HG02852 (cell line): ENCODE measurements around the gene HOXA13.

ENCODE experiments used
- ATAC-seq: cut with Tn5 transposase; IDR thresholded peaks from one replicate; pipeline ENCODE4 v1.9.1; 2021; ENCODE audit warnings: mild to moderate bottlenecking, moderate library complexity; ENCODE audit not compliant: unreplicated experiment

Gene HOXA13

DNA sequence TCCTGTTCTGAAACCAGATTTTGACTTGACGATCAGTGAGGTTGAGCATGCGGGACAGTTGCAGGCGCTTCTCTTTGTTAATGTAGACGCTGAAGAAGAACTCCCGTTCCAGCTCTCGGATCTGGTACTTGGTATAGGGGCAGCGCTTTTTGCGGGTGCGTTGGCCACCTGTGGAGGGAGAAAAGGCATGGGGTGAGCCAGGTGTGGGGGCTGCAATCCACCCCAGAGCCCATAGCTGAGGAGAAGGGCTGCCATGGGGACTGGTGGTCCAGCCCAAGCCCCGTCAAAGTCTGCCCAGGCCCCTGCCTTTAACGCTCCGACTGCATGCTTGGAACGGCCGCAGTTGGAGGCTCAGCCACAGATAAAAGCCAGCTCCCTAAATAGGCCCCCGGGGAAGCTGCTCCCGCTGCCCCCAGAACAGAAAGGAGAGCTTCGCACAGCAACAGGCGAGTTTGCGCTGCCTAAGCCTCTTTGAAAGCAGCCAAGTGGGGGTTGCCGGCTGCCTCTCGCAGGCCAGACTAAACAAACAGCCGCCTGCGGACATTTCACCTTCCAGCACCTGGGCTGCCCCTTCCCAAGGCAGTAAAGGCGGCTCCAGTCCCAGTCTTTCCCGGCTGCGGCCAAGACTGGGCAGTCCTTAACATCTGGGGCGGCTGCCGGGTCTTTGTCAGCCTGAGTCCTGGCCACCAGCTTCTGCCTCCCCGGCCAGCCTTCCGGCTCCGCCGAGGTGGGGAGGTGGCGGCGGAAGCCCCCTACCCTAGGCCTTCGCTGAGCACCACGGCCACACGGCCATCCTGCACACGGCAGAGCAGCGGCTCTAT is 16.8 kb downstream of the HOXA13 start:
- ATAC-seq = no peak

DNA sequence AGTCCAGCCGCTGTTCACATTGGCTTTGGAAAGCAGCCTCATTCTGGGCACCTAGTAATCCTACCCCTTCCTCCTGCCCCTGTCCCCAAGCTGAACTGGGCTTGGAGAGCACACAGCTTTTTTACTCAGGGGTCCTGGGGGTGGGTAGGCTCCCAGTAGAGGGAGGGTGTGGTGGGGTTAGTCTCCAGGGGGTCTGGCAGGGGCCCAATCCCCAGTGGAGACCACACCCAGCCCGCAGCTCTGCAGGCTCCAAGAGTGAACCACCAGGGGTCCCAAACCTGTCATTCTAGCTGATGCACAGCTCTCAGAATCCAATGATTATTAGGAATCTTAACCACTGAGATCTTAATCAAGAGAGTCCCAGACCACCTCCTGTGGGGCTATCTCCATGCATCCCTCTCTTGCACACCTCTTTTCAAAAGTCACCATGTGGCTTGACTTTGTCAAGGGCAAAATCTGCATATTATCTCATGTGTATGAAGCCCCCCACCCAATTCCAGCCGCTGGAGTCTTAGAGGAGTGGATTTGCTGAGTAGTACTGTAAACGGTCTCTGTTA is 17.5 kb downstream of the HOXA13 start:
- ATAC-seq = no peak

DNA sequence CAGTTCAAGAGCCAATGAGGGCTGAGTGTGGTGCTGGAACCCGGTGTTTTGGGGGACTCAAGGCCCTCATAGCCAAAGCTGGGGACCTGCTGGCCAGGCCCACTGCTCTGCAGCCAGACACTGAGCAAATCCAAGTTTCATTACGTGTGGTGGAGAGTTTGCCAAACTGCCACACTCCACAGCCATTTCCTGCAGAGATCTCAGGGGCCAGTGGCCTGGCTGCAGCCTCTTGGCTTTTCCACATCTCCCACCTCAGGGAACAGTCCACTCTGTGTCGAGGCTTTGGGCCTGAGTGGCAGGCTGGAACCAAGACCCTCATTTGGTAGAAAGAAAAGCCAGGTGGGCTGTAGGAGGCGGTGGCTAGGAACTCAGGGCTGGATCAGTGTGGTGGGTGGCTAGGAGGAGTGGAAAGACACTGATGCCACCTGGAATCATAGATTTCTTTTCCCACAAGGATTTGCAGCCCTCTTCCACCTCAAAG is 18.1 kb downstream of the HOXA13 start:
- no peak for ATAC-seq

DNA sequence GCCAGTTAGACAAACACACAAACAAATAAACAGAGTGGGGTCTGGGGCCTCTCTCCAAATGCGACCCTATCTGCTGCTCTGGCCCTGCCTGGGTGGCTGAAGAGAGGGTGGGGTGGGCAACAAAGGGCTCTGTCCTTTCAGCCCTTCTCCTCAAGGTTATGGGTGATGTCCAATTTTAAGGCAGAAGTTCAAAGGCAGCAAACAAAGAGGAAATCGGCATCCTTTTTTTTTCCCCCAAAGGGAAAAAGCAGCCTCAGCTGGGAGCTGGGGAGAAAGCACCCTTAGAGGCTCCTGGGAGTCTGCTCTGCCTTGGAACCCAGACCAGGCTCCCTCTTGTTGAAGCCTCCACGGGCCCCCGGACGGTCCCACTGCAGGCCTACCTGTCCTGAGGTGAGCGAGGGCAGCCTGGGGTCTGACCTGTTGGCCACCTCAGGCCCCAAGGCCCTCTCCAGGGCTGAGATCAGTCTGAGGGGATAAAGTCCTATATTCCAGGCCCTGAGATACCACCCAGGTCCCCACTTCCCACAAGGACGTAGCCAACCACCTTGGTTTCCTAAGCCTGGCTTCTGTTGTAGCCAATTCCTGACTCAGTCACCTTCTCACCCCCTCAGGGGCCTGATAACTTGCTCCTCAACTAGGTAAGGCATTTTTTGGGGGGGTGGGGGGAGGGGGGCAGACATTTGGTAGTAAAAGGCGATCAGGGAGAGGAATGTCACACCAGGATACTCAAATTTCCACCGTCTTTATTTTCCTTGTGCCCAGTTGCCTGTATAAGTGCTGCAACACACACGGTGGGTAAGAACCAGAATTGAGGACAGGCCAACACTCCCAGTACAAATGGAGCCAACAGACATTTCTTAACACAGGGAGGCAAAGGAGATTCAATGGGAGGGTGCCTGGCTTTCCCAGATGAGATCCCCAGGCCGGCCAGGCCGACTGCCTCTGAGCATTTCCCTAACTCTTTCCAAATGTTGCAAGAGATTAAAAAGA is 19.2 kb downstream of the HOXA13 start:
- no peak for ATAC-seq

DNA sequence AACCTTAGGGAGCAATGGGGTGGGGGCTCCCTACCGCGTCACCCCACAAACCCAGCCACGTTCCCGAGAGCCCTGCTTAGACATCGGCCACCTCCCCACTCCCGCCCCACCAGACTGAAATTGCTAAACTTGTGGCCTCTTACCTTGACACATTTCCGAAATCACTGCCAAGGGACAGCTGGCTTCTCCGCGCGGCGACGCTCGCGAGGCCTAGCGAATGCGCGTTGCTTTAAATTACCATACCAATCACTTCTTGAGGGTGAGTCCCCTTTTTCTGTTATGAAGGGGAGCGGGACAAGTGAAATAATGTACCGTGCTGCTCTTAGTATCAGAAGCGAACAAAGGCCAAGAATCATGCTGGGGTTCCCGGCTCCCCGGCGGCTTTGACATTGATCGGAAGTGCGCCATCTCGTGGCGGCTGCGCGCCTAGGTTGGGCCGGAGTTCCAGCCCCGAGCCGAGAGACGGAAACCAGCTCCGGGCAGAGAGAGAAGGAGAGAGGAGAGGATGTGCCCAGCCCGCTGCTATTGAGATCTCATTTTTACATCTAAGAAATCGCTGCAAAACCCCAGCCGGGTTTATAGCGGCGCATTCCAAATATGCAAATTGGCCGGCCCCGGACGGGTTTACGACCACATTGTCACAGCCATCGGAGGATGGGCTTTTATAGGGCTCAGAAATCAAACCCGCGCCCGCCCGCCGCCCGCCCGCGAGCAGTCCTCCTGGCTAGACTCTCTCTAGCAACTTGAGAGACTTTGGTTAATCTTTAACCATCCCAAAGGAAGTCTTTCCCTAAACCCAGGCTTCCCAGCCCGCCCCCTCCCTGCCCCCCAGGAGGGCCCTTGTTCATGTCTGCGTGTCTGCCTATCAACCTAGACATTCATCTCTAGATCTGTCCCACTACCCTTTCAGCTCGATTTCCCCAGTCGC is 20.1 kb downstream of the HOXA13 start:
- no peak for ATAC-seq

DNA sequence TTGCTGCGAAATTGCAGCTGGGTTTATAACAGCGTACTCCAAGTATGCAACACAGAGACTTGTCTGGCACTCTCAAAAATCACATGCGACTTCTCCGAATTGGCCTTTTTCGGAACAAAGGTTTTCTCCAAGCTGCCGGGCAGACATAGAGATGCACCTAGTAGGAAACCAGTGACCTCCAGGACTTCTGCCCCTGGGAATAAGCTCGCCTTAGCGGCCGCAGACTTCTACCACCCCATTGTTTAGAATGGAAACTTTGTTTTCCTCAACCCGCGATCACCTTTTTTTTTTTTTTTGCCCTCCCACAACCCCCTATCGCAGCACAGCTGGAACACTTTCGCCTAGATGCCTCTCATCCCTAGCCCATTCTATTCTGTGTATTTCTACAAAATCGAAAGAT is 20.9 kb downstream of the HOXA13 start:
- no peak for ATAC-seq

DNA sequence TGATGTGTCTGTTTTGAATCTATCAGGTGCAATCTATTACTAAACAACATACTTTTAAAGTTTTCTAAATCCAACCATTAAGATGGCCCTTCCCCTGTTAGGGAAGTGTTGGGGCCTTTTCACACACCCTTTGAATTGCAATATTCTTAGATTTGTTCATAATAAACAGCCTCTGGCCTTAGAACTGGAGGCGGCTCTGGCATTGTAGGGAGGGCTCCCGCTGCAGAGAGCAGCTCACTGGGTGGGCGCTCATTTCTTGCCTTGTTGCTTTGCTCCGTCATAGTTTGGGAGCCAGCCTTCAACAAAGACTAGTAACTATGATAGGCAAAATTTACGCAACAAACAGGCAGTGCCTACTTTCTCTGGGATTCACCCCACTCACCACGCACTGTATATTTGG is 21.5 kb downstream of the HOXA13 start:
- ATAC-seq = no peak

DNA sequence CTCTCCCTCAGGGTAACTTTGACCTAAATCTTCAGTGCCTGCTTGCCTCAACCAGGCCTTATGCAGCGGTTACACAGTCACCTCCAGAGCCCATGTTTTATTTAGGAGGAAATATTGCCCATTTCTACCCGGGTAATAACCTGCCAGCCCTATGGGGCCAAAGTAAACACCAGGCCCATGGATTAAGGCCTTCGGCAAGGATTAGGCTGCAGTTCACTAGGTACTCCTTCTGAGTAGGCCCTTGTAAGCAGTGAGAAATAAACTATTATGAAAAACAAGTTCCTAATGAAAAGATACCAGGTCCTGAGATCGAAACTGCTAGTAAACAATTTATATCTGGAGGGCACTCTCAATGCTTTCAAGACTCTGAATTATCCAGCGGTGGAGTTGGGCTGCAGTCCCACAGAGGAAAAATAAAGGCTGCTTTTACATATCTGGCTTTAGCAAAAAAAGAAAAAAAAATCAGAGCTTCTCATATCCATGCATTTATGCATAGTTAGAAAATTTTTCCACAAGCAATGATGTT is 22.0 kb downstream of the HOXA13 start:
- no peak for ATAC-seq

DNA sequence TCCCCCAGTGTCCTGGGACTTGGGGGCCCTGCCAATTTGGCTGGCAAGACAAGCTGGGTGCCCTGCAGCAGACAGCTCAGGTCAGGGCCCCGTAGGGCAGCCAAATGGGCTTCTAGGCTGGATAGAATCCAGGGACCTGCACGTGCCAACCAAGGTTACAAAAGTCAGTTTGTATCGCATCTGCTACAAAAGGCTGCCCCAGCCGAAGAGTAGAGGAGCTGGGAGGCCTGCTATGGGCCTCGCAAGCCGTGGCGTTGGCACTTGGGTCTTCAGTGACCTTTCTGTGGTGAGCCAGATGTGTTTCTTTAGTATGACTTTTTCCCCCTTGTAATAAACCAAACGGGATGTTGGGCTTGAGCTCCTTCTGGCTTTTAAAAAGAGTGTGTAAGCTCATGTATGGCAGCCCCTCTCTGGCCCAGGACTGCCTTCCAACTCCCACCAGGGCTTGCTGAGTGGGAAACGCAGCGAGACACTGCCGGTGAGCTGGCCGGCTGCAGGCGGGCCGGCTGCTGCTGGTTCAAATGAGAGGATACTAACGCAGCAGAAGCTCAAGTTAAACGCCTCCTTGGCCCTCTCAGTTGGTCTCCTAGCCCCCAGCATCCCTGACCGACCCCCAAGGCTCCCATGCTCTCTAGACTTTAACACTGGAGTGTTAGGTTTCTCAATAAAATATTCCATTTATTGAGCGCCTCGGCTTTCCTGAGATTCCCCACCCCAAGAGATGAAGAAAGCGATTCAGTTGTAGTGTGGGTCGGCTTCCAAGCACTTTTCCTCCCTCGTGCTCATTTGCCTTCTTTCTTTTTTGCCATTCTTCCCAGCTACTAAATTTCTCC is 22.7 kb downstream of the HOXA13 start:
- ATAC-seq = no peak

DNA sequence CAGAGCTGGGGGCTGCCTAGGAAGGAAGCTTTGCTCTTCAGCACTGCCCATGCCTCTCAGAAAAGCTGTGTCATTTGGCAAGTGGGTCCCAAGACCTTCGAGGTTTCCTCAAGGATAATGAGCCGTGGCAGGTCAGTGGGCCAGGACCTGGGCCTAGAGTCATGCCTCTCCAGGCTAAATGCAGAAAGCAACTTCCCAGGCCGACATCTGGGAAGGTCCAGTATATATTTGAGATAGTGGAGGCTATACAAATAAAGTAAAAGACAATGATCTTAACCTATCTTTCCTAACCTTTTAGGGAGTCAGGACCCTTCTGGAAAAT is 23.4 kb downstream of the HOXA13 start:
- no peak for ATAC-seq

DNA sequence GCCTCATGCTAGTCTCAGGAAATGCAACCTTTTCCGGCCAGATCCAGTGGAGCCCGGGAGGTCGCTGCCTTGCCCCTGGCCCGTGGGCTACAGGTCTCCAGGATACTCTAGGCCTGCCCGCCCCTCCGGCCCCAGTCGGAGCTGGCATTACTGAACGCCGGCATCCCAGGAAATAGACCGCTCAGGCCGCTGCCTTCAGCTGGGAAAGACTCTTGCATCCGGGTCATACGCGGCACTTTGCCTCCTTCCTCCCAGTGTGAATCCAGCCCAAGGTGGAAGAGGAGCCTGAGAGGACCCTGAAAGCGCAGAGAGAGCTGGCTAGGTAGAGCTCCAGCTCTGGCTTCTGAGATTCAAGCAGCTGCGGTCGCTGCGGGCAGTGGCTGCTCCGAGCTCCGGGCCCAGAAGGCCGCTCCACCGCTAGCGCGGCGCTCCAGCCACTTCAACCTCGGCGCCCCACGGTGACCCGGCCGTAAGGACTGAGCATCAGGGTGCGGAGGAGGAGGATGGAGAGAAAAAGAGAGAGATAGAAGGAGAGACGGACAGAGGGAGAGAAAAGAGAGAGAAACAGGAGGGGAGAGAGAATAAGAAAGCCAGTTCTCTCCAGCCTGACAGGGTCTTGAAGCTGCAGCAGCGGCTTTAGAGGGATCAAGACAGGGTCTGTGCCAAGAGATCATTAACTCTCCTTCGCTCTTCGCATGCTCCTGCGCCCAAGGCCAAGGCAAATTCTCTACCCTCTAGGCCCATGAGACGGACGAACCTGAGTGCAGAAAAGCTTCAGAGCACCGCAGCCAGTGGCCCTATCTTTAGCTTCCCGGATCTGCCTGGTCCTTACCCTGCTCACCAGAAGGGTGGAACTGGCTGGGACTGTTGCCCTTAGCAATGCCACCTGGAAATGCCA is 24.0 kb downstream of the HOXA13 start:
- no peak for ATAC-seq

DNA sequence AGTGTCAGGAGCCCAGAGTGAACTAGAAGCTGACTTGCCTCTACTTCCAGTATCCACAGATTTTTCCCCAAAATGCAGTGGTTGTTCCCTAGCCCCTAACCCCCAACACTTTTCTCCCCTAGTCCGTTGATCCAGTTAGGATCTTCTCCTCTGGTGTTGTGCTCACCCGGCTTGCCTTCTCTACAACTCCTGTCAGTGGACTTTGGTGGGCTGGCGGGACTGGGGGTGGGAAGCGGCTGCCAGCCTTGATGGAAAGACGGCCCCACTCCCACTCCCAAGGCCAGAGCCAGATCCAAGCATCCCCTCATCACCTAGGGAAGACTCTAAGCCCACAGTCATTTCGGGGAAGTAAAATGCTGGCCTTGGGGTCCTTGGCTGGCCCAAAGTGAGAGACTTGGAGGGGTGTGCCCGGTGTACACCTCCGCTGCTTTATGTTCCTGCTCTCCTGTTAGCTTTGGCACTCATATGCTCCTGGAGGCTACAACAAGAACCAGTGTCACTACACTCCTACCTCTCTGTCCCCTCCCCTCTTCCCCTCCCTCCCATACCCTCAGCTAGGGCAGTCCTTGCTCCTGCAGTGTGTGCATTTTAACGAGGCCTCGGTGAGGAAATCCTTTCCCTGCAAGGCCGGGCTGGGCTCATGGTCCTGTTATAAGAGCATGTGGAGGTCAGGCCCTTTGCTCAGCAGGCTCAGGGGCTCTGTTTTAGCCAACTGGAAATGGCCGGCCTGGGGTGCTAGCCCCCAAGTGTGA is 24.8 kb downstream of the HOXA13 start:
- no peak for ATAC-seq

DNA sequence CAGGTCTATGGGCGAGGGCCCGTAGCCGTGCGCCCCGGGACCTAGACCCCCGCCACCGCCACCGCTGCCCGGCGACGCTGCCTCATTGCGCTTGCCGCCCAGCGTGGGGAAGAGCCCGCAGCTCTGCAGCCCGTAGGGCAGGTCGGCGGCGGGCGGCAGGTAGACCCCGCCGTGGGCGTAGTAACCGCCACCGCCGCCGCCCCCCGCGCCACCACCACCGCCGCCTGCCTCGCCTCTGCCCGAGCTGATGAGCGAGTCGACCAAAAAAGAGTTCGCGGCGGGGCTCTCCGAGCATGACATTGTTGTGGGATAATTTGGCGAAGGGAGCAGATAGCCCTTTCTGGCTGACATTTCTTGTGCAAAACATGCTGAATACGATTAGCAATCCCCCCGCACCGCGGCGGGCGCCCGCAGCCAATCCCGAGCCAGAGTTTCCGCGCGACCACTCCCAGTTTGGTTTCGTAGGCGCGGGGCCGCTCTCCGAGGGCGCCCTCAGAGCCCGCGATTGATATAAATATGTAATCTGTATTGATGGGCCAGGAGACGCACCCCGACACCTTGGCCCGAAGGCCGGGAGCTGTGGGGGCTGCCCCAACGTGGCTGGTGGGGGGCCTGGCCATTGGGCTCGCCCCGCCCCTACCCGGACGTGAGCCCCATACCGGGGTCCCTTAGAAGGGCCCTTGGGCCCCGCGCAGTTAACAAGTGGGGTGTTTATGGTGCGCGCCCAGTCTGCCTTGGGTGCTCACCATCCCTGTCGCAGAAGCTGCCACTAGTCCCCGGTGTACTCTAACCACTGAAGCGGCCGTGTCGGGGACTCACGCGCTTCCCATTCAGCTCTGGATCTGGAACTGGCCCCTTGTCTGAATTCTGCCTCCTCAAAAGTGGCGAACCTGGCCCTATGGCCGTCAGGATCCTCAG is 25.7 kb downstream of the HOXA13 start, which contains the start of gene HOXA10:
HOXA10 (minus strand) TSS at position 365 of the 918 bp plus-strand sequence; CDS start at position 351, 14 bp downstream.
- no peak for ATAC-seq

DNA sequence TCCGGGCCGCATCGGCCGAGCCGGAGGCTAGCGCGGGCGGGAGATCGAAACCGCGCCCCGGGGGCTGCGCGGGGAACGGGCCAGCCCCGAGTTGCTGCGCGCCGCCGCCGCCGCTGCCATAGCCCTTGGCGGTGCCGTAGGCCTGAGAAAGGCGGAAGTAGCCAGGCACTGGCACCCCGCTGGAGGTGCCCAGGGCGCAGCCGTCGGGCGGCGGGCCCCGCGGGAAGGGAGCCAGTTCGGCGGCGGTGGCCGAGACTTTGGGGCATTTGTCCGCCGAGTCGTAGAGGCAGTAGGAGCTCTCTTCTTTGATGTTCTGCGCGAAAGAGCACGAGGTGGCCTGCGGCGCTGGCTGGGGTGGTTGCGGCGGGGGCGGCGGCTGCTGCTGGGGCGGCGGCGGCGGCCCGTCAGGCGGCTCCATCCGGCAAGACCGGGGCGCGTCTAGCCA is 26.4 kb downstream of the HOXA13 start:
- ATAC-seq = no peak

DNA sequence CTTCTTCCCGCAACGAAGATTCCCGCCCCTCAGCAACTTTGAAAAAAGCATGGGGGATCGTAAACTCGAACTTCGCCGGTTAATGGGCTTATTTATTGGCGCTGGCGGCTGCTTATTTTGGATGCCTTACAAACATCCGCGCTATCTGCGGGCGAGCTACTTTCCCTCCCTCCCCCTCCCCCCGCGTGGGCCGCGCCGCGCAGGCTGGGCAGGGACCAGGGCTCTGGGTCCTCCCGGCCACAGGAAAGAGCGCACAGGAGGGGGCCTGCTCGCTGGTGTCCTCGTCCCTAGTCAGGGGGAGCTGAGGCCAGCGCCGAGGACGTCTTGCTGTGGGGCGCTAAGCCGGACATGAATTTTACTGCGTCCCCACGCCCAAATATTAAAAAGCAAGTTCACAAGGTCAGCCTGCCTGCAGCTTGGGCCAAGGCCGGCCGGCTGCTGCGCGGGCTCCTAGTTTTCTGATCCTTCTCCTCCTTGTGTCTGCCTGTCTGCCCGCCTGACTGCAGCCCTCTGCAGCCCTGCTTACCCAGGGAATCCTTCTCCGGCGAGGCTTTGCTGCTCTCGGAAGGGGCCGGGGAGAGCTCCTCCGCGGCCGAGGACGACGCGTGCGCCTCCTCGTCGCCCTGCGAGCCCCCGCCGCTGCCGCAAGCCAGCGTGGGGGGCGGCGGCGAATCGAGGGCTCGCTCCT is 26.9 kb downstream of the HOXA13 start:
- no peak for ATAC-seq

DNA sequence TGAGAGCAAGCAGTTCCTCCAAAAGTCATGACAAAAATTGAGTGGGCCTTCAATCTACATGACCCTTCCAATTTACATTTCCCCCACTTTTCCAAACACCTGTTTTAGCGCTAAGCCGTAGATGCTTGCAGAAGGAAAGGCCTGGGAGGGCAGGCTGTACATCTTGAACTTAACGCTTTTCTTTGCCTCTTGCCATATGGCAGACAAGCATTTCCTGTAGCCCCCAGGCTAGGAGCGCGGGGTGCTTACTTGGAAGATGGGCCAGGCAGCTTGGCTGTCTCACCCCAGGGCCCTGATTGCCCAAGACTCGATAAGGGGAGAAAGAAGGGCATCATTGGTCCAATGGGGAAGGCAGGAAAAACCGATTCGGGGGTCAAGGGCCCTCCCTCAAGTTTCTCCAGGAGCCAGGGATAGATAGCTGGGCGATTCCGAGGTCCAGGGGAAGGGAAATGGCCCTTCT is 27.5 kb downstream of the HOXA13 start:
- no peak for ATAC-seq
